ENCODE measurements around the gene CRNKL1.

CRNKL1 gene

DNA sequence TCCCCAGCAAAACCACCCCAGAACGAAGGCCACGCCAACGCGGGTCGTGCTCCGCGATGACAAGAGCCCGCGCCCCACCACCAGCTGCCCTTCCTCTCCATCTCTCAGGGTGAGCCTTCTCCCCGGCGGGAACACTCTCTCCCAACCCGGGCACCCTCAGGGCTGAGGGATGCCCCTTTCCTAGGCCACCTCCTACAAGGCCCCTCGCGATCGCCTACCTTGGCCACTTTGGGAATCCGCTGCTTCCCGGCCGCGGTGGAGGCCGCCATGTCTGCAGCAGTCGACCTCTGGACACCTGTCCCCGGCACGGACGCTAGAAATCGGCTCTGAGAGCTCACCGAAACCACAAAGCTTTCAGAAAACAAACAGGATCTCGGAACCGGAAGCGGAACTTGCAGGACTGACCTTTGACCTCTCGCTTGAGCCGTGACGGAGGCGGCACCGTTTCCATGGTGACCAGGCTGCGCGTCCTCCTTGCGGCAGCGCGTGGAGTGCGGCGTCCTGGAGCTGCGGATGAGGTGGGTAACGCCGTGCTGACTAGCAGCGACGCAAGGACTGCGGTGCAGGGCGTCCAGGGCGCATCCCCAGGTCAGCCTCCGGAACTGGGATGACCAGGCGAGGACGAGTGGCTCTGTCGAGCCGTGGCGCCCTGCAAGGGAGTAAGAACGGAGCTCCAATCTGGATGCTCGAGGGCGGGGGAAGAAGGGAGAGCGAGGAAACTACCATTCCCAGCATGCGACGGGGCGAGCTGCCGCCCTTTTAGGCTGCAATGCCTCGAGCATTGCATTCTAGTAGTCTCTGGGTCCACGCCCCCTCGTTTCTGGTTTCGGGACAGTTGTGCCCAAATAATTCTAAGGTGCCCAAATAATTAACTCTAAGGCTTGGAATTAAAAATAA is at the start of gene CRNKL1, which contains the start of gene CFAP61:
TSS of gene CRNKL1 (minus strand) at position 393 of the 897 bp plus-strand sequence. CDS start at position 269, 124 bp downstream.
TSS of gene CFAP61 (plus strand) at position 459 of the 897 bp plus-strand sequence. CDS start 4,122 bp downstream, outside the sequence.
- peak; percentile 95 to 97 for DNase-seq (ENCODE audit: low read depth in 2 of 2, low spot score in 1 of 2)

DNA sequence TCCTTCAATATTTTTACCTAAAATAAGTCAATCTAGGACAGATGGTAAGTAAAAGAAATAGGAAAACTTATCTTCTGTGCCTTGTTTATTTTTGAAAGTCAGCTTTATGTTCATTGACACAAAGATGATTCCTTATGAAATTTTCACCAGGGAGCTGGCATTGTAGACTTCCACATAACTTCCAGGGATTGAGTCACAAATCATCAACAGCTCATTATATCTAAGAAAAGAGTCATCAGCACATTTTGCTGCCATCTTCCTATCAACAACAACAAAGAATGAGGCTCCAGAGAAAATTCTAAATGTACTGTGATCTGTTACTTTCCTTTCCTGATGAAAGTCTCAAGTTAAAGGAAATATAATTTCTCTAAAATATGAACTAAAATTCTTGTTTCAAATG is 48.6 kb upstream of the CRNKL1 start:
- DNase-seq (ENCODE audit: low read depth in 2 of 2, low spot score in 1 of 2) = no peak

DNA sequence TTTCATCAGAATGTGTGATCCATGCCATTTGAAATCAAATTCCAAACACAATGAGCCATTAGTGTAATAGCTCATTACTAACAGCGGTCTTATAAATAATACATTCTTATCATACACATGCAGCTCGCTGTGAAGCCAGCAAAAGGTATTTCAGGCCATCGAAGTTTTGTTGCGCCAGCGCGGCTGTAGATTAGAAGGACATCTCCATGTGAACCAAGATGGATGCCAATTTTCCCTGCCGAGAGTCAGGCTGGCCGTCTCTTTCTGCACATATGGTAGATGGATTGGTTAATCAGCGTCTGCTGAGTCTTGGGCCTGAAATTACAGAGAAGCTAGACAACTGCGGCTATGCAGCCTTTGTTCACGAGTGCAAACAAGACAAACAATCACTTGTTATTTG is 44.2 kb upstream of the CRNKL1 start:
- no peak for DNase-seq (ENCODE audit: low read depth in 2 of 2, low spot score in 1 of 2)

DNA sequence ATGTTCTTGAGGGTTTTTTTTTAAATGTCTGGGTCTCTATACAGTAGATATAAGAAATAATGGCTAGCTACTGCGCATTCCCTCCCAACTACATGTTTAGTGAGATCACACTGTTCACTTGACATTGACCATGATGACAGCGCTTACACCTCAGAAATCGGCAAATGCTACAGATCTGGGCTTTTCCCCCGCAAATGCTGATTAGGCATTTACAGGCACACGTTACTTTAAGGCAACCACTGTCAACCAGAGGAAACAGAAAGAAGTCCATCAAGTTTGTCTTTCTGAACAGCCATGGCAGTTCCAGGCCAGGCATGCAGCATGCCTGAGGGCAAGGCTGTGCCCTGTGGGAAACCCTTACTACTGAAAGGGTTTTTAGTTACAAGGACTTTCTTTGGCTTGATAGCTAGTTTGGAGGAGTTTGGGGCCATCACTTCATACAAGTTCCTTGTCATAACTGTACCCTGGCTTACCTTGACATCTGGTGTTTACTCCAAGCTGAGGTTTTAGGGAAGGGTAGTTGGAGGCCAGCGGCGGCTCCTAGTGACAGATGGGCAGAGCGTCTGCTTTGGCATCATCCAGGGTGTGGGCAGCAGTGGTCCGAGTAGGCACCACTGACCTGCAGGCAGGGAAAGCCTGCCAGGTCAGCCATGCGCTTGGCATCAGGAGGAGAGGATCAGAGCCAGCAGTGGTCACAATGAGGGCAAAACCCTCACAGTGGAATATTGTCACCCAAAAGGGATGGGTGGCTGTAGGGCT is 43.0 kb upstream of the CRNKL1 start:
- no peak for DNase-seq (ENCODE audit: low read depth in 2 of 2, low spot score in 1 of 2)

DNA sequence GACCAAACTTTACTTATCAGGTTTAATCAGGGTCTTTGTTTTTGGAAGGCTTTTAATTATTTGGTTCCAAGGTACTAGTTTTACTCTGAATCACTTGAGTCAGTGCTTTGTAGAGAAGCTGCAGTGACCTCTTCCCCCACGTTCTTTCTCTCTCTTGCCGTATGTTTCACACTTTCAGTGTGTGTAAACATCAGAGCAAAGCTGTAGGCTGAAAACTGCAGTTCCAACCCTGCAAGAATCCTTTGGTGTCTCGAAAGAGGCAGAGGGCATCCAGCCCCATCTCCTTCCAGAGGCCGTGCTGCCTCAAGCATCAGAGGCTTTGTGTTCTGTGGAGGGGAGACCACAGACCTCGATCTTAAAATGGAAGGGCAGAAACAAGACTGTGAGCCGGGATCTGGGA is 42.1 kb upstream of the CRNKL1 start:
- DNase-seq (ENCODE audit: low read depth in 2 of 2, low spot score in 1 of 2) = no peak

DNA sequence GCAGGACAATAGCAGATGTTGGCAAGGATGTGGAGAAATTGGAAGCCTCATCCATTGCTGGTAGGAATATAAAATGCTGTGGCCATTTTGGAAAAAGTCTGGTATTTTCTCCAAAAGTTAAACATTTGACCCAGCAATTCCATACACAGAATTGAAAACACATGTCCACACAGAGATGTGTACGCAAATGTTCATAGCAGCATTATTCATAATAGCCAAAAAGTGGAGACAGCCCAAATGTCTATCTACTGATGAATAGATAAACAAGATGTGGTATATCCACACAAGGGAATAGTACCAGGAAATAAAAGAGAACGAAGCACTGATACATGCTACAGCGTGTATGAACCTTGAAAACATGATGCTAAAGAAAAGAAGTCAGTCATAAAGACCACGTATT is 40.6 kb upstream of the CRNKL1 start:
- no peak for DNase-seq (ENCODE audit: low read depth in 2 of 2, low spot score in 1 of 2)

DNA sequence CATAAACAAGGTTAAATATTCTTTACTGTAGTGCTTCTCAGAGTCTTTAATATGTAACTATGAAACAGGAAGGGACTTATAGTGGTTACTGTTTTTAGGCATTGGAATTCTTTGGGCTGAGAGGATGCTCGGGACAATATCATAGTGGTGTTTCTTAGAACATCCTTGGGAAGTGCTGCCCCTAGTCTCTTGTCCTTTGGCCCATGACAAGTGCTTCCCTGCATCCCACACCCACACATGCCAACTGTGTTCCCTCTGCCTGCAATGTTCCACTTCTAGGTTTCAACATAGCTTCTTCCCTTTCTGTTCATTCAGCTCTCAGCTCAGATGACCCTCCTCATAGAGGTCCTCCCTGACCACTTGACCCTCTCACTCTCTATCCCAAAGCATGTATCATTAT is 37.7 kb upstream of the CRNKL1 start:
- no peak for DNase-seq (ENCODE audit: low read depth in 2 of 2, low spot score in 1 of 2)

DNA sequence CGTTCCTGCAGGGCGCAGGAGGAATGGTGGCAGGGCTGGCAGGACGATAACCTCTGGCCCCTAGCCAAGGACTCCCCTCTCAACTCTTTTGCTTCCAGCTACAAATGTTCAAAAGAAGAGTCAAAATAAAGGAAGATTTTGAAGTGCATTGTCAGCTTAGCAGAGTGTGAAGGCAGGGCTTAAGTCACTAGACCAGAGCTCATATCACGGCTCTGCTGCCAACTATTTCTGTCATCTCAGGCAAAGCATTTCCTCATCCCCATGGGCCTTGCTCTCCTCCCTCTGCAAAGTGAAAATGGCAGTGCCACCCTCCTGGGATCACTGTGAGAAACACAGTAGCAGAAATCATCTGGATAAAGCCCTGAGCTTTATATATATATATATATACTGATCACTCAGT is 36.8 kb upstream of the CRNKL1 start:
- no peak for DNase-seq (ENCODE audit: low read depth in 2 of 2, low spot score in 1 of 2)

DNA sequence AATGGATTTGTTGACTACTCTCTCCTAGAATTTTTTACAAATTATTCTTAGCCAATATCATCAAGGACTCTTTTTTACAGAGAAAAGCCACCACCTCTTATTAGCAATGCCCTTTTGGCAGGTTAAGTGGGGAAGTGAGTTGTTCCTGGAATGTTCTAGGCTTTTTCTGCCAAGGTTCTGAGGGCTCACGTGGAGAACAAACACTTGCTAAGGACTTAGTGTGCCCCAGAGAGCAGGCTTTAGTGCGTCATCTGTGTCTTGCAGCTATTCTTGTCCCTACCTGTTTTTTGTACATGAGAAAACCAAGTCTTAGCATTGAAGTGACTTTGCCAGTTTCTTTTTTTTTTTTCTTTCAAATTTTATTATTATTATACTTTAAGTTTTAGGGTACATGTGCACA is 33.5 kb upstream of the CRNKL1 start:
- DNase-seq (ENCODE audit: low read depth in 2 of 2, low spot score in 1 of 2) = no peak

DNA sequence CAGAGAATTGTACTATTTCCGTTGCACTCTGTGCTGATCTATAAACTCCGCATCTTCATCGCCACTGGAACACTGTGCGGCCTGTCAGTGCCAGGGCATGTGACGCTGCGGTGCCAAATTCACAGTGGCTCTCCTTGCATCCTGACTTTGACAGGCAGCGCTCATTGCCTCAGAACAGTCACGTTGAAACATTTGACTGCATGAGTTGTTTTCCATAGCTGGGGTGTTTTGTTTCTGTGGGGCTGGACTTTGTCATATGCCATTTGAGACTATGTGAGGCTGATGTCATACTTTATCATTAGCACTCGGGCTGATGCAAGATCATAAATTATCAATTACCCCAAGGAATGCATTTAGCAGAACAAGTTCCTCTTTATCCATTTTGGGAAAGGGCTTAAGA is 32.8 kb upstream of the CRNKL1 start:
- no peak for DNase-seq (ENCODE audit: low read depth in 2 of 2, low spot score in 1 of 2)

DNA sequence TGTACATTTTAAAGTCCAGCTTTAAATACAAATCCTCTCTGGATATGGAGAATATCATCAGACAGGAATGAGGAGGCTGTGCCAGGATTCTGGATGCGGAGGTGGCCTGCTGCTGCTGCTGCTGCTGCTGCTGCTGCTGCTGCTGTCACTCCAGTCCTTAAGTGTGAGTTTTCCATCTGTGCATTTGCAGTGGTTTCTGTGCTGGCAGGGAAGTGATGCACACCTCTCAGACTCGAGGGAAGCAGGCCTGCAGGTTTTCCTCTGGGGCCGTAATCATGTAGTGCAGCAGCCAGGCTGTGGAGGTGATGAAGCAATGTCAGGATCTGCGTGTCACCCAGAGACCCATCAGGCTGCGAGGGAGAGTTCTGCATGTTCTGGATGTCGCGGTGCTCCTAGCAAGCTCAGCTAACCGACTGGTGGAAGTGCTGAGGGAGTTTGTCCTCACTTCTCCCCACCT is 32.1 kb upstream of the CRNKL1 start:
- DNase-seq (ENCODE audit: low read depth in 2 of 2, low spot score in 1 of 2) = no peak

DNA sequence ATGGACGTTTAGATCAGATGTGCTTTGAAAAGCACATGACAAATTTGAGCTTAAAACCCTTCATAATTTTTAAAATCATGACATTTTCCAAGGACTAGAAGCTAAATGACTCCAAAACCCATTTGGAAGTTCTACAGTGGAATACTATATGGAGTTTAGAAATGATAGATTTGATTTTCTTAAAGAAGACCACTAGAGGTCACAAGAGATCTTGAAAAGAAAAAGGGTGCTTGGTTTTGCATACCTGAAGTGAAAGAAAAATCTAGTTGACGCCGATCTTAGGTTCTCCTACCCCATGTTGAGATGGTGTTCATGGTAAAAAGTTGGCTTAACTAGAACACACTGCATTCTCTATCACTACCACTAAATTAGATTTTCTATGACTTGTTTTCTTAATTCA is 31.5 kb upstream of the CRNKL1 start:
- no peak for DNase-seq (ENCODE audit: low read depth in 2 of 2, low spot score in 1 of 2)

DNA sequence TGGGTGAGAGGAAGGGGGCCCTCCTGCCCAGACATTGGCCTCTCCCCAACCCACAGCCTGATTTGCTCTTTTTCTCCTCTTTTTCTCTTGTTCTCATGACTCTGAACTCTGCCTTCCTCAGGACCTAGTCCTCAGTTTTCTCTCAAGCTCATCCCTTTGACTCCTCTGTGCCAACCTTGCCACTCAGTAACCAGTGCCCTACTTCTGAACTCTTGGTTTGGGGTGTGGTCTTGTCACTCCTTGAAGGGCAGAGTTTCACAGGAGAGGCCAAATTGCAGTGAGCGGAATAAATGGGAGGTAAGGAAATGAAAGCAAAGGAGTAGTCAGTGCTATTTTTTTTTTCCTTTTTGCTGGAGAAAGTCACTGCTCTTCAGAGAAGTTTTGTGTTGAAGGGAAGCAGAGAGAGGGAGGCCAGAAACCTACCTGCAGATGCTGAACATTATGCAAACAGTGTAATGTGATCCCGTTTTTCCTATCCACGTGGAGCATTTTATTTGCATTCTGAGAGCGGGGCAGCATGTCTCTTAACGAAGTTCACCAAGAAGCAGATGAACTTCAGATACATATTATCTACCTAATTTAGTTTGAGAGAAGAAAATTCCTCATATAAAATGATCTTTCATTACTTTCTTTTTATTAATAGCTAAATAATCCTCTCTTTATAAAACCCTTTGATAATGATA is 27.0 kb upstream of the CRNKL1 start:
- no peak for DNase-seq (ENCODE audit: low read depth in 2 of 2, low spot score in 1 of 2)

DNA sequence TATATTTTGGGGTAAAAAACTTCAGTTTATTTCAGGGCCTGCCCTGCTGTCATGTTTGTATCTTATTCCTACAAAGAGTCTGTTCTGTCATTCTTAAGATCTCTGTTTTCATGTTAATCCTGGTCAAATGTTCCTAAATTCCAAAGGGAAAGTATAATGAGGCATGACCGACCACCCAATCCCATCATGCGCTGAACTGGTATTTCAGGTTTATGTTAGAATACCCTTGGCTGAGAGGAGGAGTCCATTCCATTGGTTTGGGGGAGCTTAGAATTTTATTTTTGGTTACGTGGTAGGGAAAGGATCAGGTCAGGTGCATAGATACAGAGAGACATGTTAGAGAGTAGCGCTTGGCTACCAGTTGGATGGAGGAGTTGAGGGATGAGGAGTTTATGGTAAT is 25.8 kb upstream of the CRNKL1 start:
- no peak for DNase-seq (ENCODE audit: low read depth in 2 of 2, low spot score in 1 of 2)

DNA sequence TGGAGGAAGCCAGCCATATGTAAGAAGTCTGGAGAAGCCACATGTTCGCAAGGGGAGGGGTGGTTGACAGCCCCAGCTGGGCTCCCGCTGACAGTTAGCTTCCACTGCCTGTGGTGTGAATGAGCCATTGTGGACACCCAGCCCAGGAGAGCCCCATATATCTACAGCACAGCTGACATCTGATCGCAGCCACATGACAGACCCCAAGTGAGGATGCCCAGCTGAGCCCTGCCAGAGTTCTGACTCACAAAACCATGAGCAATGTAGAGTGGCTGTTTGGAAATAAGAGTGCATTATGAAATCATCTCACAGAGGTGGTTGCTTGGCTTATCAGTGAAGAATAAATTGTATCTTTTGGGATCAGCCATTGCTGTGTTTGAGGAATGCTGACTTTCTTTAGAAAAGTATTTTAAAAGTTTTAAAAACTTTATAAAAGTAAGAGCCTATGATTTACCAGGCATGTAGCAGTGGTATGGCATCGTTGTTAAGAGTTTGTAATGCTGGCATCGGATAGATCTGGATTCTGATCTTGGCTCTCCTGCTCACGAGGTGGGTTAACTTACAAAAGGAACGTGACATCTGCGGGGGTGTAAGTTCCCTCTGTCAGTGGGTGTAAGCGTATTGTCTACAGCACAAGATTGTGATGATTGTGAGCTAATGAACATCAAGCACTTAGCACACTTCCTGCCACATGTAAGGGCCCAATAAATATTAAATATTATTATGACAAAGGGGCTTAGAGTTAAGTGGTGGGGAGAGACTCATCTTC is 24.2 kb upstream of the CRNKL1 start:
- DNase-seq (ENCODE audit: low read depth in 2 of 2, low spot score in 1 of 2) = no peak

DNA sequence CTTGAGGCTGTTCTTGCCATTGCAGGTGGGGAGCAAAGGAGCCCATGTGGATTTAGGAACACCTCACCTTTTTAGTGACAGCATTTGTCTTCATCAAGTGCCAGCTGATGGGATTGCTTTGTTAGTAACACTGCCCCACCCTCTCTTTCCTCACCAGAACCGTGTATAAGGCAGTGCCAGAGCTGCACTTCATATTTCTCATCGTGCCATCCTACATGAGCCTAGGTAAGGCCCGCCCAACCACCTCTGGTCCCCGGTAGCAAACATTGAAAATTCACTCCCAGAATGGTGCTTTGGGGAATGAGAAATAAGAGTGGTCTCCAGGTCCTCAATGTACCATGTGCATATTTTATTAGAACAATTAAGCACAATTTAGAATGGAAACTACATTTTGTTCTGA is 22.8 kb upstream of the CRNKL1 start:
- DNase-seq (ENCODE audit: low read depth in 2 of 2, low spot score in 1 of 2) = no peak

DNA sequence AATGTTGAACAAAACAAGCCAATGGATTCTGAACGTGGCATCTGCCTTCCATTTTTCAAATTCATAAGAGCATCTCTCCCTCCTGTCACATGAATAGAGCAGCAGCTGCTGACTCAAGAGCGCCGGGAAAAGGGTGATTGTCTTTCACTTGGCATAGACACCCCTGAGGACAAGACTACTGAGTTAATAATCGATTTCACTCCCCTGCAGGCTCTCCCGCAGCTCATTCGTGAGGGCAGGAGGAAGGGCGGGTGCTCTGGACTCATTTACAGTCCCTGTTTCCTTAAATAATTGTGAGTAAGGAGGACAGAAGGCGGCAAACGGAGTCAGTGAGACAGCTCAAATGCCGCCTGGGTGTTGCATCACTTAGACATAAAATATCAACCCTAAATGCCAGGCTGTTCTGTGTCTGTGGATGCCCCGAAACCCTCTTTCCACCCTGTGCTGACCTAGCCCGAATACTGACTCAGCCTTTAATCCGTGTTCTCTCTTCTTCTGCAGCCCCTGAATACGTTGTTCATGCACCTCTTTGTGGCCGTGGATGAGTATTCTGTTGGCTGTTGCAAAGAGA is 21.6 kb upstream of the CRNKL1 start:
- DNase-seq (ENCODE audit: low read depth in 2 of 2, low spot score in 1 of 2) = no peak

DNA sequence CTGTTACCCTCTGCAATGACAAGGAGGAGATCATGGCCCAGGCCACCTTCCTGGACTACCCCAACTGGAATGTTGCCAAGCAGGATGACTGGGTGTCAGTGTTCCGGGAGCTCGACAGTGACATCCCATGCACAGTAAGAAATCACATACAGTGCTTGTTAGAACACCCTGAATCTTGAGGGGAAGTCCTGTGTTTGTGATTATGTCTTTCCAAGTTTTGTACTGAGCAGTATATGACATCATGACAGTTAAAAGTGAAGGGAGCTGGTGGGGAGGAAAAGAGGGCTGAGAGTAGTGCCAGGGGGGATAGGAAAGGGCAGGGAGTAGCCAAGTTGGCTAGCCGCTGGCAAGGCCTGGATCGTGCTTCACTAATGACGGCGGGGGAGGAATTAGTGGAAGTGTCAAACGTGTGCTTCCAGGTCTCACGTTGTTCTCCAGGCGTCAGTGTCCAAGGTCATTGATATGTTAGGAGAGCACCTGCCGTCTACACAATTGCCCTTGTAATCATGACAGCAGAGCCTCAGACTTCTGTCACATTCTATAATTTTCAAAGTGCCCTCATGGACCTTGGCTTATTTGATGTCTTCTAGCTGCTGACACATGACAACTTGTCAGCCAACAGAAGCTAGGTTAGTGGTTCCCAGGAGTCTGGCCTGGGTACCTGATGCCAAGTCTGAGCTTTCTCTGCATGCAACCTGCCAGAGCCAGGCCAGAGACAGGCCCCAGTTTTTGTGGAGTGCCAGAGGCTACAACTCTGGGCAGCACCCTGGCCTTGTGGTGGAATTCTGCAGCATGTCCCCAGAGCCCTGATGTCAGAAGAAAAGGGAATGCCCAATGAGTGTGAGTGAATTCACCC is 18.8 kb upstream of the CRNKL1 start:
- DNase-seq (ENCODE audit: low read depth in 2 of 2, low spot score in 1 of 2) = no peak

DNA sequence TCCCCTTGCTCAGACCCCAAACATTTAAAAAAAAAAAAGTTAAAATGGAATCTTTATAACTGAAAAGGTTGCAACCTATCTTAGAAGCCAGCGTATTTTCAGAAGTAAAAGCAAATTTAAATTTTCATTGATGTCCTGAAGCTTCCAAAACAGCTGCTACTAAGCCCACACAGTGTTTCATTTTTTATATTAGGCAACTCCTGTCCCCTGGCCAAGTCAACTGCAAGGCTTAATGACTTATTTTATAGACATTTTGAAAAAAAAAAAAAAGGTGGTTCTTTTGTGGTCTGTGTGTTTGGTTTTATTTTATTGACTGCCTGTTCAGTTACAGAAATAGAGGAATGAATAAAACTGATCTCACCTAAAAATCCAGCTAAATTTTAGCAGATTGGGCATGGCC is 13.1 kb upstream of the CRNKL1 start:
- no peak for DNase-seq (ENCODE audit: low read depth in 2 of 2, low spot score in 1 of 2)
